GM06990 (cell line): ENCODE measurements around the gene RAPGEF1.
A peak's percentile ranks its signal among the peaks of the same experiment; 100 is the strongest.

Experiments used
- DNase-seq: peaks from one replicate; pipeline ENCODE4 v3.0.0-alpha.2; 2011; ENCODE audit not compliant: insufficient read length; ENCODE audit errors: extremely low read depth
- H3K27me3 ChIP-seq: replicated peaks from 2 replicates; pipeline ENCODE4 v1.6.0; 2011; ENCODE audit warnings: low read length; ENCODE audit not compliant: control insufficient read depth, insufficient read depth
- H3K36me3 ChIP-seq: 2 replicates; pipeline ENCODE4 v1.5.1; 2011; ENCODE audit warnings: low read length; ENCODE audit not compliant: control insufficient read depth, insufficient read depth
- H3K4me3 ChIP-seq: replicated peaks from 2 replicates; pipeline ENCODE4 v1.5.1; 2011; ENCODE audit warnings: low read depth, mild to moderate bottlenecking, control low read depth, low read length
- TF ChIP-seq, protein P1 (sequence below): IDR thresholded peaks from 2 replicates; pipeline ENCODE4 v1.5.1; 2011; ENCODE audit warnings: low read length, control low read depth, mild to moderate bottlenecking, inconsistent platforms; ENCODE audit not compliant: insufficient read depth, poor library complexity, severe bottlenecking

Gene RAPGEF1

DNA sequence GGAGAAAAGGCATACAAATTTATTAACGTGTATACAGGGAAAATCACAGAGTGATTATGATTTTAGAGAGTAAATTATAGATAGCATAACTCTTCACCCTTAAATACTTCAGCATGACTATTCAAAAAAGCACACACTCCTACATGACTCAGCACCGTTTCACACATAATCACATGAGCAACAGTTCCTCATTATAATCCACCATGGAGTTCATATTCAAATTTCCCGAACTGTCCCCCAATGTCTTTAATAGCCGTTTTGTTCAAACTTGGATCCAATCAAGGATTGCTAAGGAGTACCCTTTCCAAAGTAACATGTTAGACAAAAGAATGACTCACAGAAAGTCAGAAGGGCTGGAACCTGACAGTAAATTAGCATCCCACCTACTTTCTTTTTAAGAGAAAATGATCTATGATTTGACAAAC, 32.1 kb downstream of the RAPGEF1 start:
- Histone ChIP-seq H3K36me3 (no peaks in the 10 kb centered on the region), H3K4me3 (peak overlapping the region; percentile 42), H3K27me3 (no peaks in the 10 kb centered on the region)
- TF ChIP-seq, protein P1, sequence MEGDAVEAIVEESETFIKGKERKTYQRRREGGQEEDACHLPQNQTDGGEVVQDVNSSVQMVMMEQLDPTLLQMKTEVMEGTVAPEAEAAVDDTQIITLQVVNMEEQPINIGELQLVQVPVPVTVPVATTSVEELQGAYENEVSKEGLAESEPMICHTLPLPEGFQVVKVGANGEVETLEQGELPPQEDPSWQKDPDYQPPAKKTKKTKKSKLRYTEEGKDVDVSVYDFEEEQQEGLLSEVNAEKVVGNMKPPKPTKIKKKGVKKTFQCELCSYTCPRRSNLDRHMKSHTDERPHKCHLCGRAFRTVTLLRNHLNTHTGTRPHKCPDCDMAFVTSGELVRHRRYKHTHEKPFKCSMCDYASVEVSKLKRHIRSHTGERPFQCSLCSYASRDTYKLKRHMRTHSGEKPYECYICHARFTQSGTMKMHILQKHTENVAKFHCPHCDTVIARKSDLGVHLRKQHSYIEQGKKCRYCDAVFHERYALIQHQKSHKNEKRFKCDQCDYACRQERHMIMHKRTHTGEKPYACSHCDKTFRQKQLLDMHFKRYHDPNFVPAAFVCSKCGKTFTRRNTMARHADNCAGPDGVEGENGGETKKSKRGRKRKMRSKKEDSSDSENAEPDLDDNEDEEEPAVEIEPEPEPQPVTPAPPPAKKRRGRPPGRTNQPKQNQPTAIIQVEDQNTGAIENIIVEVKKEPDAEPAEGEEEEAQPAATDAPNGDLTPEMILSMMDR: no peak
- DNase-seq: no peak

DNA sequence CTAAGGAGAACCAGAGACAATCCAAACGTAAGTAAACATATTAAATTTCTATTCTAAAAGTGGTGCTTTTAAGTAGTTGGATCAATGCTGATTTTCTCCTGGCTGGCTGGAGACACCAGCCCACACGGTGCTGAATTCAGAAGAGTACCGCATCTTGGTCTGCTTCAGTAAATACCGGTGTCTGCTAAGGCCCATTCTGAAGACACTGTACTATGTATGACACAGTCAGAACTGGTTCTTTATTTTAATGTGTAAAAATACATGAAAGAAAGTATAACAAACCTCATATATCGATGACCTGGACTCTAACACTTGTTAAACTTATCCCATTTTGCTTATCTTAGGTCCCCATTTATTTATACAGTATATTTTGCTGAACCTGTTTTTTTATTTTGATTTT, 32.8 kb downstream of the RAPGEF1 start:
- H3K4me3 ChIP-seq: no peak overlapping the region
- no peak for DNase-seq
- H3K27me3 ChIP-seq: no peaks in the 10 kb centered on the region
- TF ChIP-seq, protein P1: no peak
- no peaks in the 10 kb centered on the region for H3K36me3 ChIP-seq

DNA sequence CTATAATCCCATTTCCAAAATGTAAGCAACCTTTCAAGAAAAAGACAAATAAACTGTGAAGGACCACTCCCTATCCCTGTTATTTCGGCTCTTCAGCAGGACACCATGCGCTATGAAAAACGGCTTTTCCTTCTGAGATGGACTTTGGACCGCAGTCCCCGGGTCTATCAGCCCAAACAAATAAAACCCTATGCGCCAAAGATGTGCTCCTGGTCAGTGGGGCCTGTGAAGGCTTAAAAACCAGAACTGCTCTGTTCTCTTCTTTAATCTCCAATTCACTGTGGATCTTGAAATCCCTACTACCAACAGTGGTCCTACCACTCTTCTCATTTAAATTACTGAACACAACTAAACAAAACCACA, 33.3 kb downstream of the RAPGEF1 start:
- DNase-seq: no peak
- Histone ChIP-seq H3K4me3 (no peak overlapping the region), H3K36me3 (no peaks in the 10 kb centered on the region), H3K27me3 (no peaks in the 10 kb centered on the region)
- TF ChIP-seq, protein P1: no peak

DNA sequence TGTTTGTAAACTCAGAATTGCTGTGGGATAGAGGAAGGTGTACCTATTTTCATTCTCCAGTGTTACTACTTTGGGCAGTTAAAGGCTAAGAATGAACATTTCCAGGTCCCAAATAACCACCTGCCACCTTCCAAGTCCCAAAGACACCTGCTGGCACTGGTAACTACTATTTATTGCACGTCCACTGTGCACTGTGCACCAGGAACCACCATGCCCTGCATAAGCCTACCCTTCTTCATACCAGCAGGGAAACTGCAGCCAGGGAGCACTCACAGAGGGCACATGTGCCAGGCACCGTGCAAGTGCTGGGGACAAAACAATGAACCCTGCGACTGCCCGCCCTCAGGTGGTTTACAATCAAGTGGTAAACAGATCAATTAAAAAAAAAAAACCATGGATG, 34.9 kb downstream of the RAPGEF1 start:
- Histone ChIP-seq H3K27me3 (no peaks in the 10 kb centered on the region), H3K4me3 (no peak overlapping the region), H3K36me3 (no peaks in the 10 kb centered on the region; the same call in 1 of the 2 replicates)
- DNase-seq: no peak
- TF ChIP-seq, protein P1: no peak

DNA sequence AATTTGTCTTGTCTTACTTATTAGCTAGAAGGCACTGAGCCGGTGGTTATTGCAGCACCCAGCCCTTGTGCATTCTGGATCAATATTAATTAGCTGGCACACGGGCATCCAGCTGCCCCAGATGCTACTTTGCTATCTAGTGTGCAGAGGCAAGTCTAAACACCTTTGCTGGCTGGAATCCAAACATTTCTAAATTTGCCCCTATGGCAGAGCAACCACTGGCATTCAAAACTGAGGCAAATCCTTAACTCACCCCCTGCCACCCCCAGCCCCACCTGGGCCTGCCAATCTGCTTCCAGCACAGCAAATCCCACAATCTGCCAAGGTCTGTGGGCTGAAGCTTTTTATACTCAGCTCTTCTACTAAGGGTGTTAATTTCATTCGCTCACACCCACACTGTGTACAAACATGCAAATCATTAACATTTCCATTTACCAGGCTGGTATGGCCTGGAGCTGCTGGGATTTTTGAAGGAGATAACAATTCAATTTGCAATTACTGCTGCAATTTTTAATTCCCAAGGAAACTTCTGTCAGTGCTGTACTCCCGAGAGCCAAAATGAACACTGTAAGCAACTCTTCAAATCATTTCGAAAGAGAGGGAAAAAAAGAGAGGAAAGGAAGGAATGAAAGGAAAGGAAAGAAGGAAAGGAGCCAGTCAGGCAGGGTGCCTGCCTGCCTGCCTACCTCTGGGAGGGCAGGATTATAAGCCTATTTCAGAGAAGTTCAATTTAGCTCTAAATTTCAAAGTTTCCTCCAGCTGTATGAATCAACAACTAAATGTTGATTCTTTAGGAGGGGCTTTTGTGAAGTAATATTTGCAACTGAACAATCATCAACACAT, 35.5 kb downstream of the RAPGEF1 start:
- Histone ChIP-seq H3K36me3 (no peaks in the 10 kb centered on the region; the same call in none of the 2 replicates), H3K27me3 (no peaks in the 10 kb centered on the region), H3K4me3 (no peak overlapping the region)
- no peak for DNase-seq
- TF ChIP-seq, protein P1: no peak
